KMS-11 (cell line): ENCODE data around the gene CTSV.
"Not testable (repeated sequence)": the region's sequence is repeated elsewhere in the genome, so short reads cannot be mapped to it uniquely, and the experiment has no call there.

Experiments used
- H2AFZ ChIP-seq: fragments of 200-600 bp; sonication (generic); 2 replicates; pipeline ENCODE4 v1.6.1; 2016; ENCODE audit warnings: antibody characterized with exemption, mixed run types, low read depth
- H3K27ac ChIP-seq: fragments of 200-600 bp; sonication (generic); 2 replicates; pipeline ENCODE4 v1.6.1; 2016; ENCODE audit warnings: mild to moderate bottlenecking, mixed run types
- H3K27me3 ChIP-seq: fragments of 200-600 bp; sonication (generic); 2 replicates; pipeline ENCODE4 v1.6.1; 2017; ENCODE audit warnings: mild to moderate bottlenecking, low read depth, mixed run types, moderate library complexity; ENCODE audit not compliant: insufficient read depth
- H3K36me3 ChIP-seq: fragments of 200-600 bp; sonication (generic); 2 replicates; pipeline ENCODE4 v1.6.1; 2017; ENCODE audit warnings: mild to moderate bottlenecking, mixed run types; ENCODE audit not compliant: insufficient read depth
- H3K4me1 ChIP-seq: fragments of 200-600 bp; sonication (generic); 2 replicates; pipeline ENCODE4 v1.6.1; 2016; ENCODE audit warnings: mild to moderate bottlenecking, low read depth, mixed run types; ENCODE audit not compliant: poor library complexity, severe bottlenecking
- H3K4me2 ChIP-seq: fragments of 200-600 bp; sonication (generic); 2 replicates; pipeline ENCODE4 v1.7.0; 2016; ENCODE audit warnings: mild to moderate bottlenecking, mixed run types
- H3K4me3 ChIP-seq: fragments of 200-600 bp; sonication (generic); IDR thresholded peaks from 2 replicates; pipeline ENCODE4 v1.6.1; 2017; ENCODE audit warnings: low read depth, low read length, mixed read lengths; ENCODE audit not compliant: insufficient read depth
- H3K79me2 ChIP-seq: fragments of 200-600 bp; sonication (generic); 2 replicates; pipeline ENCODE4 v1.6.1; 2016; ENCODE audit warnings: low read depth, mixed run types; ENCODE audit not compliant: insufficient read depth
- H3K9ac ChIP-seq: fragments of 200-600 bp; sonication (generic); 2 replicates; pipeline ENCODE4 v1.6.1; 2016; ENCODE audit warnings: mild to moderate bottlenecking, mixed run types
- H4K20me1 ChIP-seq: fragments of 200-600 bp; sonication (generic); 2 replicates; pipeline ENCODE4 v1.6.1; 2016; ENCODE audit warnings: mild to moderate bottlenecking, mixed run types; ENCODE audit not compliant: insufficient read depth
- TF ChIP-seq, protein P1 (sequence below): fragments of 200-600 bp; sonication (generic); conservative IDR thresholded peaks from 2 replicates; pipeline ENCODE4 v1.6.1; 2017; ENCODE audit warnings: low read depth, mild to moderate bottlenecking, antibody characterized with exemption, low read length, moderate library complexity, mixed read lengths

The CTSV gene

DNA sequence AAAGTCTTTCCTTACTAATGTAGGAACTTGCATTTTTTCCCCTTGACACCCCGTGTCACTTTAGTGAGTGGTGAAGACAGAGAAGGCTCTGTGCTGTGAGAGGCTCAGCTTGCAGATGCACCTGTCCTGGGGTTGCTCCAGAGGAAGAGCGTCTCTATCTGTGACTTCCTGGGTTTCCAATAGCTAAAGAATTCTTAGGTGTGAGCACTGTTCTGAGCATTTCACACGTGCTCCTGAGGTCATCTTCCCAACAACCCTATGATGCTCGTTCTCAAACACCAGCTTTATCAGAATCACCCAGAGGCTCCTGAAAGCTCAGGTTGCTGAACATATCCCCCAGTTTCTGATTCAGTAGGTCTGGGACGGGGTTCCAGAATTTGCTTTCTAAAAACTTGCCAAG is 6.4 kb upstream of the CTSV start:
- TF ChIP-seq, protein P1, sequence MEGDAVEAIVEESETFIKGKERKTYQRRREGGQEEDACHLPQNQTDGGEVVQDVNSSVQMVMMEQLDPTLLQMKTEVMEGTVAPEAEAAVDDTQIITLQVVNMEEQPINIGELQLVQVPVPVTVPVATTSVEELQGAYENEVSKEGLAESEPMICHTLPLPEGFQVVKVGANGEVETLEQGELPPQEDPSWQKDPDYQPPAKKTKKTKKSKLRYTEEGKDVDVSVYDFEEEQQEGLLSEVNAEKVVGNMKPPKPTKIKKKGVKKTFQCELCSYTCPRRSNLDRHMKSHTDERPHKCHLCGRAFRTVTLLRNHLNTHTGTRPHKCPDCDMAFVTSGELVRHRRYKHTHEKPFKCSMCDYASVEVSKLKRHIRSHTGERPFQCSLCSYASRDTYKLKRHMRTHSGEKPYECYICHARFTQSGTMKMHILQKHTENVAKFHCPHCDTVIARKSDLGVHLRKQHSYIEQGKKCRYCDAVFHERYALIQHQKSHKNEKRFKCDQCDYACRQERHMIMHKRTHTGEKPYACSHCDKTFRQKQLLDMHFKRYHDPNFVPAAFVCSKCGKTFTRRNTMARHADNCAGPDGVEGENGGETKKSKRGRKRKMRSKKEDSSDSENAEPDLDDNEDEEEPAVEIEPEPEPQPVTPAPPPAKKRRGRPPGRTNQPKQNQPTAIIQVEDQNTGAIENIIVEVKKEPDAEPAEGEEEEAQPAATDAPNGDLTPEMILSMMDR = no peak
- H3K9ac ChIP-seq = no peak overlapping the region
- H3K79me2 ChIP-seq = no peaks in the 10 kb centered on the region
- H3K4me2 ChIP-seq = no peak overlapping the region
- no peaks in the 10 kb centered on the region for H4K20me1 ChIP-seq
- no peaks in the 10 kb centered on the region for H3K36me3 ChIP-seq
- no peak overlapping the region for H2AFZ ChIP-seq
- H3K4me3 ChIP-seq = no peak overlapping the region
- H3K27me3 ChIP-seq = no peaks in the 10 kb centered on the region
- H3K27ac ChIP-seq = no peak overlapping the region
- peaks cover 2% of the 10 kb centered on the region for H3K4me1 ChIP-seq

DNA sequence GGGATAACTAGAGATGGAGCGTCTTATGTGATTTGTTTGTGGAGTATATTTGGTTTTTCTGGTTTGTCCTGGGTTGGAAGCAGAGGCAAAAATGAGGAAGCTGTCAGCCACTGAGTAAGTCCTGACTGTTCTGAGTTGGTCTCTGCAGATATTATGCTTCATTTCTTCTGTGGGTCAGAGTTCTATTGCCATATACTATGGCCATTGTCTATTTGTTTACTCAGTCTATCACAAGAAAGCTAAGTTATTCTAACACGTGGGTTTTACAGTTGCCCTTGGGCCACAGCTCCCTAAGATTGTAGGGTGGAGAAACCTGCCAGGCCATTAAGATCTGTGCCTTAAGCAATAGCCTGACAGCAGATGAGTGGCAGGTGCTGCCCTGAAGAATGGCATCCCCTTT is 3.0 kb upstream of the CTSV start:
- no peaks in the 10 kb centered on the region for H3K79me2 ChIP-seq
- no peaks in the 10 kb centered on the region for H4K20me1 ChIP-seq
- H3K4me3 ChIP-seq = no peak overlapping the region
- H3K4me1 ChIP-seq = peaks cover 6% of the 10 kb centered on the region
- no peak overlapping the region for H3K4me2 ChIP-seq
- H2AFZ ChIP-seq = no peak overlapping the region
- no peaks in the 10 kb centered on the region for H3K27me3 ChIP-seq
- H3K9ac ChIP-seq = no peak overlapping the region
- no peak overlapping the region for H3K27ac ChIP-seq
- H3K36me3 ChIP-seq = no peaks in the 10 kb centered on the region
- TF ChIP-seq, protein P1 = no peak

DNA sequence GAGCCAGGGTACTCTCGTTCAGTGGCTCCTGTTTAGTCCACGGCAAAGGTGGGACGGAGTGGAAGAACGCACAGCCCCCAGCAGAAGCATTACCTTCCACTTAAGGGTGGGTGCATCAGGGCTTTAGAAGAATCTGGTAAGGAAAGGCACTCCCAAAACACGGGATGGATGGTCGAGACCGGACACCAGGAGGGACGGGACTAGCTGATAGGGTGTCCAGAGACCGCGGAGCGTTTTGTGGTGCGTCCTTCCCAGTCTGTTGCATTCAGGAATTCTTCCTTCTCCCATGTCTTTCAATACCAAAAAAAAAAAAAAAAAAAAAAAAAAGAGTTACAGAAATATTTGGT is 545 bp upstream of the CTSV start:
- peak overlapping the region; percentile 51 for H3K4me2 ChIP-seq
- no peaks in the 10 kb centered on the region for H3K79me2 ChIP-seq
- H3K27me3 ChIP-seq = no peaks in the 10 kb centered on the region
- TF ChIP-seq, protein P1 = no peak
- H3K9ac ChIP-seq = peak overlapping the region; percentile 52; the same call in 1 of the 2 replicates
- no peaks in the 10 kb centered on the region for H3K36me3 ChIP-seq
- H3K4me1 ChIP-seq = peaks cover 6% of the 10 kb centered on the region
- no peak overlapping the region for H3K4me3 ChIP-seq
- no peak overlapping the region for H3K27ac ChIP-seq
- peak overlapping the region; percentile 96 for H2AFZ ChIP-seq
- H4K20me1 ChIP-seq = no peaks in the 10 kb centered on the region

DNA sequence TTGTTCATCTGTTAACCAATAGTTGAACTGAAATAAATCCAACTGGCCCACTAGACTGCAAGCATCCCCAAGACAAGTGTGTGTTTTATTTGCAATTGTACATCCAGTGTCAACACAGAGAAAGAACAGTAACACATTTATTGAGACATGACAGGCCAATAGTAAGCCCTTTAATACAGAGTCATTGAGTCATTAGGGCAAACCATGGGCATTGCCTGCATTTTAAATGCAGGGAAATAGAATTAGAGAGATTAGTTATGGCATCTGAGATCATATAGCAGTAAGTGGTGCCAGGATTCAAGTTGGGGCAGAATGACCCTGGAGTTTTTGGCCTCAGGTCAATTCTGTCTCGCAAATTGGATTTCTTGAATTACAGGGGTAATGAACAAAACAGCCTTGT is 15.4 kb downstream of the CTSV start:
- not testable (repeated sequence) for H3K36me3 ChIP-seq, H3K4me2 ChIP-seq, H3K4me3 ChIP-seq, H3K27me3 ChIP-seq, H3K27ac ChIP-seq, H4K20me1 ChIP-seq, H3K9ac ChIP-seq, H3K79me2 ChIP-seq, H2AFZ ChIP-seq, H3K4me1 ChIP-seq

DNA sequence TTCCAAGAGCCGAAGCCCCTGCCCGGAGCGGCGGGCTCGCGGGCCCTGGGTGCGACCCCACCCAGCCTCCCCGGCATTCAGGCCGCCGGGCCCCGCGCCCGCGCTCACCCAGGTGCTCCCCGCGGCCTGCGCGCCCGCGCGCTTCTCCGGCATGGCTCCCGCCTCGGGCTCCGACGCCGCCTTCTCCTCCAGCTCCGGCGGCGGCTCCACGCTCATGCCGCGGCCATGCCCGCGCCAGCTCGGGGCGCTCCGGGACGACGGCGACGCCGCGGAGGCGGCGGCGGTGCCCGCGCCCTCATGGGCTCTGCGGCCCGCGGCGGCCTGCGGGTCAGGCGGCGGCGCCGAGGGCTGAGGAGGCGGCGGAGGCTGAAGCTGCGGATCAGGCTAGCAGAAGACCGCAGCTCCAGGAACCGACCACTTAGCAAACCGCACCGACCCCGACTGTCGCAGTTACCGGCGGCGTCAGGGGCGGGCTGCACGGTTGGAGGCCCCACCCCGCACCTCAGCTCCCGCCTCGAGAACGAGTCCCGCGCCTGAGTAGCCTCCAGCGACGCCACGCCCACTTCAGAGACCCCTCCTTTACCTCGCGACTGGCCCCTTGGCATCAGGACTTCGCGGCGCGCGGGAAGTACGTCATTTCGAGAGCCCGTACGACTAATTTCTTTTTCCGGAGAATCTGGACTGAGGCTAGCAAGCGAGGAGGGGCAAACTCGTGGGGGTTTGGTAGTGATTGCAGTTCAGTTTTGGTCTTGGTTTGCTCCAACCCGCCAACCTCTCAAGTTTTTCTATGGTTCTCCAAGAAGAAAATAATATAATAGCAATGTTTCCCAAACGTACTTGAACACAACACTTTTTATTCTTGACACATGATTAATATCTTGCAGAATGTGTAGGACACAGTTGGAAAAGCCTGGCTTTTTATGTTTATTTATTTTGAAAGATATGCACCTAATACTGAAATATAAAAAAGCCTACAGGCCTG is 25.5 kb downstream of the CTSV start:
- not testable (repeated sequence) for H3K27me3 ChIP-seq, H3K36me3 ChIP-seq, H3K4me3 ChIP-seq, H4K20me1 ChIP-seq, H3K4me1 ChIP-seq
- peak overlapping the region; percentile 56 for H3K27ac ChIP-seq
- H3K79me2 ChIP-seq = peaks cover 25% of the 10 kb centered on the region; the same call in 1 of the 2 replicates
- H3K9ac ChIP-seq = peak overlapping the region; percentile 23; the same call in 1 of the 2 replicates
- H2AFZ ChIP-seq = peak overlapping the region; percentile 57; the same call in 1 of the 2 replicates
- H3K4me2 ChIP-seq = peak overlapping the region; percentile 47

DNA sequence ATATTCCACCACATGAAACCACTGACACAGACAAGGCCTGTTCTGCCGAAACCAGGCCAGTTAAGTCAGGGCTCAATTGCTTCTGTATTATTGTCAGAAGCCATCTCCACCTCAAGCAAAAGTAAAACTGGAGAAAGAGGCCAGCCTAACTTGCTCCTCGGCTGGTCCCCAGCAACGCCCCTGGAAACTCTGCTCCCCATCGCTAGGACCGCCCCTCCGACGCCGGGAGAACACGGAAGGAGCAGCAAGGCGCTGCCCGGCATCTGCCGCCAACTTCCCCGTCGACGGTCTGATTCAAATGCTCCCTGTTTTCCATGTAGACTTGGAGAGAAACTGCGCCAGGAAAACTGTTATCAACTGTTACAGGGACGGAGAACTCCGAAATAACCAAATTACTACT is 26.3 kb downstream of the CTSV start:
- H4K20me1 ChIP-seq, H3K4me1 ChIP-seq, H3K4me2 ChIP-seq, H3K27me3 ChIP-seq, H3K4me3 ChIP-seq, H3K36me3 ChIP-seq, H2AFZ ChIP-seq: not testable (repeated sequence)
- H3K27ac ChIP-seq = peak overlapping the region; percentile 56; the same call in 1 of the 2 replicates
- peak overlapping the region; percentile 23; the same call in 1 of the 2 replicates for H3K9ac ChIP-seq
- H3K79me2 ChIP-seq = peaks cover 25% of the 10 kb centered on the region; the same call in 1 of the 2 replicates

DNA sequence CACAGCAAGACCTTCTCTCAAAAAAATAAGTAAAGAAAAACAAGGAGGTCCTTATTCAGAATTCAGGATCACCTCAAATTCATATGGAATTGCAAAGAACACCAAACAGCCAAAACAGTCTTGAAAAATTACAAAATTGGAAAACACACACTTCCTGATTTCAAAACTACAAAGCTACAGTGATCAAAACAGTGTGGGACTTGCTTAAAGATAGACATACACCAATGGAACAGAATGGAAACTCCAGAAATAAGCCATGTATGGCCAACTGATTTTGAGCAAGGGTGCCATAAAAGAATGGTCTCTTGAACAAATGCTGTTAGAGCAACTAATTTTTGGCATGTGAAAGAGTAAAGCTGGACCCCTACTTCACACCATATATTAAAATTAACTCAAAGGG is 36.7 kb downstream of the CTSV start:
- H4K20me1 ChIP-seq, H3K4me2 ChIP-seq, H3K27ac ChIP-seq, H3K36me3 ChIP-seq, H3K27me3 ChIP-seq, H3K9ac ChIP-seq, H2AFZ ChIP-seq, H3K4me3 ChIP-seq: not testable (repeated sequence)
- Histone ChIP-seq H3K4me1 (peaks cover 14% of the 10 kb centered on the region), H3K79me2 (peaks cover 66% of the 10 kb centered on the region)
